Neural progenitor cell (in vitro differentiated cells): ENCODE data around the gene ADPGK. TPM values are rescaled to one million over a fixed set of nuclear protein-coding genes. Genes with fewer than 3 reads are reported as not detected.

Experiments used
- DNase-seq: peaks from one replicate; pipeline ENCODE4 v3.0.0-alpha.2; 2016; ENCODE audit warnings: low spot score
- H2AFZ ChIP-seq: fragments of 200-600 bp; sonication (generic); replicated peaks from 2 replicates; pipeline ENCODE4 v1.6.1; 2016; ENCODE audit warnings: antibody characterized with exemption
- H3F3A ChIP-seq: fragments of 200-600 bp; sonication (generic); 2 replicates; pipeline ENCODE4 v1.6.1; 2016; ENCODE audit warnings: antibody characterized with exemption, low read depth
- H3K27ac ChIP-seq: fragments of 200-600 bp; sonication (generic); 2 replicates; pipeline ENCODE4 v1.5.1; 2016; ENCODE audit warnings: mild to moderate bottlenecking
- H3K27me3 ChIP-seq: fragments of 200-600 bp; sonication (generic); 2 replicates; pipeline ENCODE4 v1.6.1; 2016; ENCODE audit warnings: mild to moderate bottlenecking, moderate library complexity
- H3K36me3 ChIP-seq: fragments of 200-600 bp; sonication (generic); 2 replicates; pipeline ENCODE4 v1.5.1; 2016
- H3K4me1 ChIP-seq: fragments of 200-600 bp; sonication (generic); 2 replicates; pipeline ENCODE4 v1.6.1; 2016; ENCODE audit warnings: mixed run types
- H3K4me2 ChIP-seq: fragments of 200-600 bp; sonication (generic); 2 replicates; pipeline ENCODE4 v1.6.1; 2016
- H3K4me3 ChIP-seq: fragments of 200-600 bp; sonication (generic); 2 replicates; pipeline ENCODE4 v1.5.1; 2016
- H3K79me2 ChIP-seq: fragments of 200-600 bp; sonication (generic); 2 replicates; pipeline ENCODE4 v1.6.1; 2016; ENCODE audit warnings: low read depth
- H3K9ac ChIP-seq: fragments of 200-600 bp; sonication (generic); 2 replicates; pipeline ENCODE4 v1.6.1; 2016
- H3K9me3 ChIP-seq: fragments of 200-600 bp; sonication (generic); 2 replicates; pipeline ENCODE4 v1.5.1; 2016; ENCODE audit warnings: low read depth
- H4K20me1 ChIP-seq: fragments of 200-600 bp; sonication (generic); 2 replicates; pipeline ENCODE4 v1.6.1; 2016; ENCODE audit warnings: low read depth
- H3K27ac Mint-ChIP-seq: 3 replicates; pipeline ENCODE4 v1.8.0; 2021; ENCODE audit warnings: mixed read lengths
- H3K27me3 Mint-ChIP-seq: 2 replicates; pipeline ENCODE4 v1.8.0; 2022; ENCODE audit warnings: low read depth, mild to moderate bottlenecking, inconsistent platforms, moderate library complexity, mixed read lengths; ENCODE audit not compliant: insufficient read depth
- H3K36me3 Mint-ChIP-seq: 3 replicates; pipeline ENCODE4 v1.8.0; 2021; ENCODE audit warnings: mixed read lengths
- H3K4me1 Mint-ChIP-seq: 3 replicates; pipeline ENCODE4 v1.8.0; 2021; ENCODE audit warnings: mixed read lengths
- H3K4me3 Mint-ChIP-seq: 3 replicates; pipeline ENCODE4 v1.8.0; 2021; ENCODE audit warnings: mild to moderate bottlenecking, moderate library complexity, mixed read lengths
- H3K9me3 Mint-ChIP-seq: 3 replicates; pipeline ENCODE4 v1.8.0; 2020; ENCODE audit warnings: mixed read lengths
- EZH2 ChIP-seq: fragments of 200-600 bp; sonication (generic); IDR thresholded peaks from 2 replicates; pipeline ENCODE4 v1.6.1; 2017; ENCODE audit warnings: antibody characterized with exemption, mild to moderate bottlenecking, moderate library complexity
- EZH2phosphoT487 ChIP-seq: fragments of 200-600 bp; sonication (generic); IDR thresholded peaks from 2 replicates; pipeline ENCODE4 v1.6.1; 2017; ENCODE audit warnings: antibody characterized with exemption
- total RNA-seq: library from RNA; depleted of rRNA; stranded (reverse); fragments of >200 nt; gene quantifications from 2 replicates; pipeline ENCODE4 v1.2.3, GENCODE V29; 2015; ENCODE audit warnings: low replicate concordance
- TF ChIP-seq, protein P1 (sequence below): fragments of 200-600 bp; sonication (generic); IDR thresholded peaks from 2 replicates; pipeline ENCODE4 v1.5.1; 2017; ENCODE audit warnings: antibody characterized with exemption, mild to moderate bottlenecking

Gene ADPGK
- 40.9 and 43.8 TPM in 2 replicates for total RNA-seq

DNA sequence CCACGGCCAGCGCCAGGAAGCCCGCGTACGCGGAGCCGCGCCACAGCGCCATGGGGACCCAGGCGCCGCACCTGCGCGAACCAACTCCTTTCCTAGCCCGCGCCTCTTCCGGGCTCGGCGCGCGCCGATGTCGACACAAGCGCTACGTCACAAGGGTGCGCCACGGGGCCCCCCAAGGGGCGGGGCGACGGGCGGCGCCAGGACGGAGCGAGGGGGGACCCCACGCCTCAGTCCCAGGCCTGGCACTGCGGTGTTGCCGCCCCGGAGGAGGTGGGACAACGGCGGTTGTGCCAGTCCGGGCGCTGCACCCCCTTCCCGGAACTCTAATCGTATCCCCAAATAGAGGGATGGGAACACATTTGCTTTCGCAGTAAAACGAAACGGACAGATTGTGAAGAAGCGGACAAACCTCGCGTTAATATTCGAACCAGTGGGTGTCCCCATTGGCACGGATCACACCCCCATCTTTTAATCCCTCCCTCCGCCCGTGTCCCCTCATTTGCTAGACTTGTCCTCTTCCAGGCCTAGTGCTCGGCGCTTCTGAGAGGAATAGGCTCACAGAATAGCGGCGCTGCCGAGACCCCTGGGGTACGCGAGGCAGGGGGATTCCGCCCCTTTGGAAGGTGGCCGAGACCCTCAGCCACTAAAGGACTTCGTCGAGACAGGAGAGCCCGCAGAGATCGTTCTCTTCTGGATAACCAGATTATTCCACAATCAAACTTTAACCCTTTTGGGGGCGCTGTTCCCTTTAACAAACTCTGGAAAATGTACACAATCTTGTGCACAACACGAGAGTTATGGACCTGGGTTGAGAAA lies at the start of gene ADPGK:
Gene ADPGK, minus strand, starts transcription at position 119 of the 816 bp plus-strand sequence. Its CDS starts 67 bp downstream, at position 52.
- no peaks in the 10 kb centered on the region for H3K36me3 ChIP-seq
- H3K36me3 Mint-ChIP-seq = no peaks in the 10 kb centered on the region
- H3K4me1 Mint-ChIP-seq = peaks cover 24% of the 10 kb centered on the region
- H3K27ac ChIP-seq = peak within 1 kb of the TSS; percentile 64
- peaks cover 4% of the 10 kb centered on the region for H4K20me1 ChIP-seq
- no peaks in the 10 kb centered on the region for H3K9me3 Mint-ChIP-seq
- peak within 1 kb of the TSS; percentile 80 for H2AFZ ChIP-seq
- TF ChIP-seq, protein P1, sequence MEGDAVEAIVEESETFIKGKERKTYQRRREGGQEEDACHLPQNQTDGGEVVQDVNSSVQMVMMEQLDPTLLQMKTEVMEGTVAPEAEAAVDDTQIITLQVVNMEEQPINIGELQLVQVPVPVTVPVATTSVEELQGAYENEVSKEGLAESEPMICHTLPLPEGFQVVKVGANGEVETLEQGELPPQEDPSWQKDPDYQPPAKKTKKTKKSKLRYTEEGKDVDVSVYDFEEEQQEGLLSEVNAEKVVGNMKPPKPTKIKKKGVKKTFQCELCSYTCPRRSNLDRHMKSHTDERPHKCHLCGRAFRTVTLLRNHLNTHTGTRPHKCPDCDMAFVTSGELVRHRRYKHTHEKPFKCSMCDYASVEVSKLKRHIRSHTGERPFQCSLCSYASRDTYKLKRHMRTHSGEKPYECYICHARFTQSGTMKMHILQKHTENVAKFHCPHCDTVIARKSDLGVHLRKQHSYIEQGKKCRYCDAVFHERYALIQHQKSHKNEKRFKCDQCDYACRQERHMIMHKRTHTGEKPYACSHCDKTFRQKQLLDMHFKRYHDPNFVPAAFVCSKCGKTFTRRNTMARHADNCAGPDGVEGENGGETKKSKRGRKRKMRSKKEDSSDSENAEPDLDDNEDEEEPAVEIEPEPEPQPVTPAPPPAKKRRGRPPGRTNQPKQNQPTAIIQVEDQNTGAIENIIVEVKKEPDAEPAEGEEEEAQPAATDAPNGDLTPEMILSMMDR = peak; percentile 67
- TF ChIP-seq EZH2phosphoT487 = no peak
- H3K4me3 ChIP-seq = peak within 1 kb of the TSS; percentile 87
- no peaks in the 10 kb centered on the region for H3K9me3 ChIP-seq
- H3F3A ChIP-seq = peaks cover 8% of the 10 kb centered on the region
- peak within 1 kb of the TSS; percentile 99 for H3K4me2 ChIP-seq
- peaks cover 45% of the 10 kb centered on the region for H3K79me2 ChIP-seq
- peak within 1 kb of the TSS; percentile 93 for H3K4me3 Mint-ChIP-seq
- H3K27me3 ChIP-seq = no peaks in the 10 kb centered on the region
- peaks cover 4% of the 10 kb centered on the region for H3K4me1 ChIP-seq
- H3K9ac ChIP-seq = peak within 1 kb of the TSS; percentile 91
- no peaks in the 10 kb centered on the region for H3K27me3 Mint-ChIP-seq
- peak within 1 kb of the TSS; percentile 97 for H3K27ac Mint-ChIP-seq
- peak; percentile 97 for DNase-seq

DNA sequence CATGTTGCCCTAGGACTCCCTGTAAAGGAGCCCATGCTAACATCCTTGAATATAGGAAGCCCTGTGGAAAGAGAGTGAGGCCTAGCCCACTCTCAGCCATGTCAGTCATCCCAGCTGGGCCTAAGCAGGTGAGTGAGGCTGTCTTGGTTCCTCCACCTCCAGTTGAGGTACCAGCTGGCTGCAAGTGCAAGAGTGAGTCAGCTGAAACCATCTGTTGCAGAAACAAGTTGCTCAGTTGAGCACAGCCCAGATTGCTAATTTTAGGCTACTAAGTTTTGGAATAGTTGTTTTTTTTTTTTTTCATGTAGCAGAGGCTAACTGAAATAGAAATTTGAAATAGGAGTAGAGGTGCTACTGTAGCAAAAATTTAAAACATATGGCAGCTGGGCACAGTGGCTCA lies 43.7 kb upstream of the ADPGK start:
- no peak overlapping the region for H2AFZ ChIP-seq
- no peaks in the 10 kb centered on the region for H3K9me3 Mint-ChIP-seq
- no peaks in the 10 kb centered on the region for H4K20me1 ChIP-seq
- H3K36me3 Mint-ChIP-seq = no peaks in the 10 kb centered on the region
- no peak overlapping the region for H3K4me2 ChIP-seq
- H3K4me3 Mint-ChIP-seq = no peak overlapping the region
- H3K4me3 ChIP-seq = no peak overlapping the region
- TF ChIP-seq EZH2phosphoT487 = no peak
- TF ChIP-seq EZH2 = no peak
- TF ChIP-seq, protein P1 = no peak
- no peaks in the 10 kb centered on the region for H3K9me3 ChIP-seq
- no peaks in the 10 kb centered on the region for H3K27me3 ChIP-seq
- peaks cover 5% of the 10 kb centered on the region for H3K27me3 Mint-ChIP-seq
- H3K79me2 ChIP-seq = no peaks in the 10 kb centered on the region
- H3K27ac Mint-ChIP-seq = no peak overlapping the region
- no peak overlapping the region for H3K9ac ChIP-seq
- no peak overlapping the region for H3K27ac ChIP-seq
- H3K4me1 ChIP-seq = no peaks in the 10 kb centered on the region
- H3F3A ChIP-seq = no peaks in the 10 kb centered on the region
- DNase-seq = no peak
- H3K4me1 Mint-ChIP-seq = no peaks in the 10 kb centered on the region
- no peaks in the 10 kb centered on the region for H3K36me3 ChIP-seq

DNA sequence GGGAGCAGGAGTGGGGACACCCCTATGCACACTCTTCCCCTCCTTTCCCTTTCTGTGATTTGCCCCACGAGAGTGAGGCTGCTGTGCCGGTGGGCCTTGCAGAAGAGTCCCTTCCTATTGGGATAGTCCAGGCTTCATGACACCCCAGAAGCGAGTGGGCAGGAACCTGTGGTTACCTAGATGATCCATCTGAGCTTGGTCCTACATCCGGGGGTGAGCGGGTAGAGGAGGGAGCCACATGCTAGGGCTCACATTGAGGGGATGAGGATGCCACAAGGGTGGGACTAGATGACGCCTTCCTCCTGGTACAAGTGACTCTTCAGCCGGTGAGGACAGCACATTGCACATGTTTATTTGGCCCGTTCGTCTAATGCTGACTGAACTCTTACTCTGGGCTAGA lies 43.1 kb upstream of the ADPGK start:
- no peaks in the 10 kb centered on the region for H3K36me3 Mint-ChIP-seq
- no peak overlapping the region for H3K4me3 Mint-ChIP-seq
- Histone ChIP-seq H3K36me3 (no peaks in the 10 kb centered on the region), H3K27me3 (no peaks in the 10 kb centered on the region), H3K79me2 (no peaks in the 10 kb centered on the region), H4K20me1 (no peaks in the 10 kb centered on the region), H3K9ac (no peak overlapping the region), H3K9me3 (no peaks in the 10 kb centered on the region), H3K27ac (no peak overlapping the region), H3K4me2 (no peak overlapping the region), H3F3A (no peaks in the 10 kb centered on the region), H3K4me3 (no peak overlapping the region), H3K4me1 (no peaks in the 10 kb centered on the region), H2AFZ (no peak overlapping the region)
- TF ChIP-seq, protein P1 = no peak
- TF ChIP-seq EZH2phosphoT487 = no peak
- TF ChIP-seq EZH2 = no peak
- H3K9me3 Mint-ChIP-seq = no peaks in the 10 kb centered on the region
- H3K4me1 Mint-ChIP-seq = no peaks in the 10 kb centered on the region
- peak overlapping the region; percentile 35 for H3K27ac Mint-ChIP-seq
- peaks cover 6% of the 10 kb centered on the region for H3K27me3 Mint-ChIP-seq
- DNase-seq = no peak
